ENCODE data around the gene TRMT13.
"Not testable (repeated sequence)": the region's sequence is repeated elsewhere in the genome, so short reads cannot be mapped to it uniquely, and the experiment has no call there.

Gene TRMT13

GRCh38 chr1:100184536-100184935 lies 51.6 kb downstream of the TRMT13 start:
- DNase-seq = no peak
- TF ChIP-seq CTCF (IDR thresholded peaks at IDR 0.05) = no peak
- Mint-ChIP-seq H3K9me3 (no peaks in the 10 kb centered on the region), H3K27me3 (ENCODE audit: low read depth, poor library complexity) (no peaks in the 10 kb centered on the region), H3K4me1 (peaks cover 5% of the 10 kb centered on the region), H3K27ac (peak overlapping the region; percentile 21), H3K36me3 (ENCODE audit: low read depth) (peaks cover 14% of the 10 kb centered on the region), H3K4me3 (no peak overlapping the region)

GRCh38 chr1:100187912-100188311 lies 54.9 kb downstream of the TRMT13 start:
- Mint-ChIP-seq H3K4me1 (peaks cover 5% of the 10 kb centered on the region), H3K27ac (no peak overlapping the region), H3K9me3 (no peaks in the 10 kb centered on the region), H3K36me3 (ENCODE audit: low read depth) (peaks cover 12% of the 10 kb centered on the region), H3K4me3 (no peak overlapping the region), H3K27me3 (ENCODE audit: low read depth, poor library complexity) (no peaks in the 10 kb centered on the region)
- DNase-seq = no peak
- TF ChIP-seq CTCF (IDR thresholded peaks at IDR 0.05) = no peak

GRCh38 chr1:100188617-100189016 lies 55.7 kb downstream of the TRMT13 start:
- no peaks in the 10 kb centered on the region for H3K27me3 Mint-ChIP-seq (ENCODE audit: low read depth, poor library complexity)
- H3K4me1 Mint-ChIP-seq = peaks cover 5% of the 10 kb centered on the region
- no peak overlapping the region for H3K4me3 Mint-ChIP-seq
- DNase-seq = no peak
- peaks cover 12% of the 10 kb centered on the region for H3K36me3 Mint-ChIP-seq (ENCODE audit: low read depth)
- no peak for TF ChIP-seq CTCF (IDR thresholded peaks at IDR 0.05)
- no peaks in the 10 kb centered on the region for H3K9me3 Mint-ChIP-seq
- H3K27ac Mint-ChIP-seq = no peak overlapping the region

GRCh38 chr1:100198596-100198995 lies 65.6 kb downstream of the TRMT13 start:
- no peak for DNase-seq
- Mint-ChIP-seq H3K27ac (peak overlapping the region; percentile 77), H3K4me3 (no peak overlapping the region), H3K4me1 (peaks cover 31% of the 10 kb centered on the region), H3K36me3 (ENCODE audit: low read depth) (peaks cover 69% of the 10 kb centered on the region), H3K27me3 (ENCODE audit: low read depth, poor library complexity) (no peaks in the 10 kb centered on the region), H3K9me3 (peaks cover 15% of the 10 kb centered on the region)
- TF ChIP-seq CTCF (IDR thresholded peaks at IDR 0.05) = no peak

- peaks cover 37% of the 10 kb centered on the region for H3K4me1 Mint-ChIP-seq
- peaks cover 30% of the 10 kb centered on the region for H3K9me3 Mint-ChIP-seq
- H3K4me3 Mint-ChIP-seq; H3K27ac Mint-ChIP-seq; H3K27me3 Mint-ChIP-seq (ENCODE audit: low read depth, poor library complexity): not testable (repeated sequence)
- peak; percentile 24 for DNase-seq
- peaks cover 80% of the 10 kb centered on the region for H3K36me3 Mint-ChIP-seq (ENCODE audit: low read depth)
Measured at GRCh38 chr1:100200060-100200459, 67.1 kb downstream of the TRMT13 start.
